ENCODE data around the gene CYB561A3. TPM values are rescaled to one million over a fixed set of nuclear protein-coding genes. Genes with fewer than 3 reads are reported as not detected.
"Not testable (repeated sequence)": the region's sequence is repeated elsewhere in the genome, so short reads cannot be mapped to it uniquely, and the experiment has no call there.

The CYB561A3 gene
- total RNA-seq, 1 experiment from 2014 or later, result 96.9 TPM

- Histone ChIP-seq H3K27me3 (ENCODE audit: insufficient read depth, low read depth) (no peaks in the 10 kb centered on the region), H3F3A (ENCODE audit: insufficient read depth, low read depth) (peaks cover 16% of the 10 kb centered on the region; the same call in 1 of the 2 replicates), H3K9me2 (ENCODE audit: insufficient read depth) (no peaks in the 10 kb centered on the region), H3K79me2 (ENCODE audit: low read depth) (no peaks in the 10 kb centered on the region; the same call in 1 of the 2 replicates), H2AFZ (peak overlapping the region; percentile 99), H3K27ac (peak overlapping the region; percentile 52), H3K4me1 (replicated peaks; ENCODE audit: insufficient read depth) (peaks cover 11% of the 10 kb centered on the region), H3K36me3 (ENCODE audit: low read depth) (no peaks in the 10 kb centered on the region; the same call in 1 of the 2 replicates), H3K4me3 (peak overlapping the region; percentile 81), H4K20me1 (ENCODE audit: insufficient read depth) (no peaks in the 10 kb centered on the region), H3K9me3 (ENCODE audit: insufficient read depth, low read depth) (0 out of 2 replicates have a peak, but pooled peaks cover 2% of the 10 kb centered on the region), H3K4me2 (peak overlapping the region; percentile 83)
- no TSS peak for BruUV-seq (replicated peaks)
- peak in 1 of 2 experiments; percentile 10 for DNase-seq
- intact Hi-C loops (cut with micrococcal nuclease; ENCODE audit: unreplicated experiment), result loop anchor here (2.0 kb wide), 2 partner anchors 32 to 60 kb away; partner anchors contain the start of genes CYB561A3, DDB1 and TKFC
- ChIA-PET CTCF (interaction anchor here (0.6 to 2.4 kb wide), 6 partner anchors 9 to 572 kb away, joined by 4 to 21 read pairs (median 4); partner anchors contain the start of genes CYB561A3 and TMEM138), POLR2A (ENCODE audit: unreplicated experiment) (interaction anchor here (0.7 kb wide), 1 partner anchor 1435 kb away, joined by 3 read pairs; no protein-coding TSS in a partner anchor)
- TF ChIP-seq, protein P1, sequence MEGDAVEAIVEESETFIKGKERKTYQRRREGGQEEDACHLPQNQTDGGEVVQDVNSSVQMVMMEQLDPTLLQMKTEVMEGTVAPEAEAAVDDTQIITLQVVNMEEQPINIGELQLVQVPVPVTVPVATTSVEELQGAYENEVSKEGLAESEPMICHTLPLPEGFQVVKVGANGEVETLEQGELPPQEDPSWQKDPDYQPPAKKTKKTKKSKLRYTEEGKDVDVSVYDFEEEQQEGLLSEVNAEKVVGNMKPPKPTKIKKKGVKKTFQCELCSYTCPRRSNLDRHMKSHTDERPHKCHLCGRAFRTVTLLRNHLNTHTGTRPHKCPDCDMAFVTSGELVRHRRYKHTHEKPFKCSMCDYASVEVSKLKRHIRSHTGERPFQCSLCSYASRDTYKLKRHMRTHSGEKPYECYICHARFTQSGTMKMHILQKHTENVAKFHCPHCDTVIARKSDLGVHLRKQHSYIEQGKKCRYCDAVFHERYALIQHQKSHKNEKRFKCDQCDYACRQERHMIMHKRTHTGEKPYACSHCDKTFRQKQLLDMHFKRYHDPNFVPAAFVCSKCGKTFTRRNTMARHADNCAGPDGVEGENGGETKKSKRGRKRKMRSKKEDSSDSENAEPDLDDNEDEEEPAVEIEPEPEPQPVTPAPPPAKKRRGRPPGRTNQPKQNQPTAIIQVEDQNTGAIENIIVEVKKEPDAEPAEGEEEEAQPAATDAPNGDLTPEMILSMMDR (conservative IDR thresholded peaks at IDR 0.05), result no peak; the same call in 1 of the 2 replicates
- TF ChIP-seq EZH2 (IDR thresholded peaks at IDR 0.05; ENCODE audit: low read depth), result no peak
These were observed 31.4 kb upstream of the CYB561A3 start for GRCh38 chr11:61392981-61393595.

DNA sequence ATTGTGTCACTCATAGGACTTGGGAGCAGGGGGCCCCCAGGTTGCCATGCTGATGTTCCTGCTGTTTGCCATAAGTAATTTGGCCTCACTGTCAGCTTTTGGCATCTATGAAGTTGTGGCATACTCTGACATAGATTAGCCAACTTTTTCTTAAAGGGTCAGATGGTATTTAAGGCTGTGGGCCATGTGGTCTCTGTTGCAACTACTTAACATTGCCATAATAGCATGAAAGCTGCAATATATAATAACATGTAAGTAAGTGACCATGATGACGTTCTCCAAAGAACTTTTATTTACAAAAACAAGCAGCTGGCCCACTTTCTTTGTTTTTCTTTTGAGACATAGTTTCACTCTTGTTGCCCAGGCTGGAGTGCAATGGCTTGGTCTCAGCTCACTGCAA is 28.5 kb upstream of the CYB561A3 start:
- Histone ChIP-seq H3K4me3 (no peak overlapping the region), H3K27me3 (ENCODE audit: insufficient read depth, low read depth) (no peaks in the 10 kb centered on the region), H3K4me2 (no peak overlapping the region), H3K36me3 (ENCODE audit: low read depth) (no peaks in the 10 kb centered on the region; the same call in 1 of the 2 replicates), H3F3A (ENCODE audit: insufficient read depth, low read depth) (peaks cover 23% of the 10 kb centered on the region), H3K79me2 (ENCODE audit: low read depth) (no peaks in the 10 kb centered on the region; the same call in 1 of the 2 replicates), H2AFZ (no peak overlapping the region), H4K20me1 (ENCODE audit: insufficient read depth) (no peaks in the 10 kb centered on the region), H3K4me1 (replicated peaks; ENCODE audit: insufficient read depth) (peaks cover 11% of the 10 kb centered on the region), H3K9me3 (ENCODE audit: insufficient read depth, low read depth) (0 out of 2 replicates have a peak, but pooled peaks cover 2% of the 10 kb centered on the region), H3K9me2 (ENCODE audit: insufficient read depth) (no peaks in the 10 kb centered on the region), H3K27ac (no peak overlapping the region)
- intact Hi-C loops (cut with micrococcal nuclease; ENCODE audit: unreplicated experiment), result no loop called here
- ChIA-PET CTCF (interaction anchor here (0.6 kb wide), 1 partner anchor 114 kb away, joined by 6 read pairs; no protein-coding TSS in a partner anchor), POLR2A (ENCODE audit: unreplicated experiment) (no interaction called here)
- TF ChIP-seq, protein P1 (conservative IDR thresholded peaks at IDR 0.05), result no peak
- no peak for TF ChIP-seq EZH2 (IDR thresholded peaks at IDR 0.05; ENCODE audit: low read depth)
- no TSS peak for BruUV-seq (replicated peaks)
- DNase-seq, result no peak

DNA sequence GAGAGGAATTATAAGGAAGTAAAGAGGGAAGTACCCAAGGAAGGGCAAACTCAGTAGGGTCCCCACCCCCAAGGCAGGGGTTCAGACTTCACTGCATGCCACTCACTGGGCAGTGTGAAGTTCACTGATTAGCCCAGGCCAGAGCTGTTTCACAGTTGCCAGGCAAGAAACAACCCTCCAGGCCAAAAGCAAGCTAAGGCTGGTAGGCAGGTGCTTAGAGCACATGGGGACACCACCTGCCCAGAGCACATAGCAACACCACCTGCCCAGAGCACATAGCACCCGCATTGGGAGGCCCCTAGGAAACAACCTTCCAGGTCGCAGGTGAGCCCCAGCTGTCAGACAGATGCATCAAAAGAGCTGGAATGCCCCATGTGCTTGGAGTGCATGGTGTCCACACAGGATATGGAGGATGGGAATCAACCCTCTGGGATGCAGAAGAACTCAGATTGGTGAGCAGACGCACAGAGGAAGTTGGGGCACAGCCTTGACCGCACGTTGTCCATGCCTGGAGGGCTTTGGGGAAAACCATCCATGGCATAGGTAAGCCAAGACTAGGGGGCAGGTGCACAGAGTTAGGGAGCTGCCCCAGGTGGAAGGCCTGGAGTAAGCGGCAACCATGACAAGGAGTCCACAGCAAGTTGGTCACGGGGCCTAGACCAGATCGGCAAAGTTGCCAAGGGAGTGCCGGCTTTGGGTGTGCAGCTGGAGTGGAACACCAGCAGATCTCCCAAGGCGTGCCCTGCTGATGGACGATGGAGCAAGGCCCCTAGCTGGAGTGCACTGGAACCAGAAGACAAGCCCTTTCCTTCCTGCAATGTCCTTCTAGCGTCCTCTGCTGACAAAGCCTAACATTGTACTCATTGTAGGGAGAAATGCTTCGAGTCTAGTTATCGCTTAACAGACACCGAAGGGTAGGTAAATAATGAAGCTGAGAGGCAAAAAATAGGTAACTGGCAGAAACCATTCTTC is 22.9 kb upstream of the CYB561A3 start:
- H3K9me2 ChIP-seq (ENCODE audit: insufficient read depth), result no peaks in the 10 kb centered on the region
- peaks cover 13% of the 10 kb centered on the region for H3F3A ChIP-seq (ENCODE audit: insufficient read depth, low read depth)
- peaks cover 4% of the 10 kb centered on the region for H3K4me1 ChIP-seq (replicated peaks; ENCODE audit: insufficient read depth)
- no peak overlapping the region for H3K4me3 ChIP-seq
- ChIA-PET CTCF (interaction anchor here (0.6 to 2.8 kb wide), 7 partner anchors 43 to 1682 kb away, joined by 3 to 45 read pairs (median 5); no protein-coding TSS in a partner anchor), POLR2A (ENCODE audit: unreplicated experiment) (interaction anchor here (0.7 to 1.3 kb wide), 2 partner anchors 22 to 24 kb away, joined by 5 to 12 read pairs; partner anchors contain the start of genes CYB561A3 and TMEM138)
- H4K20me1 ChIP-seq (ENCODE audit: insufficient read depth), result no peaks in the 10 kb centered on the region
- no peak overlapping the region for H3K4me2 ChIP-seq
- no peak overlapping the region for H3K27ac ChIP-seq
- H3K36me3 ChIP-seq (ENCODE audit: low read depth), result no peaks in the 10 kb centered on the region
- TF ChIP-seq, protein P1 (conservative IDR thresholded peaks at IDR 0.05), result no peak
- TF ChIP-seq EZH2 (IDR thresholded peaks at IDR 0.05; ENCODE audit: low read depth), result no peak
- no peak for DNase-seq
- H3K79me2 ChIP-seq (ENCODE audit: low read depth), result no peaks in the 10 kb centered on the region
- BruUV-seq (replicated peaks), result no TSS peak
- intact Hi-C loops (cut with micrococcal nuclease; ENCODE audit: unreplicated experiment), result loop anchor here (1.0 to 5.0 kb wide), 6 partner anchors 22 to 607 kb away; partner anchors contain the start of gene TMEM138
- no peak overlapping the region for H2AFZ ChIP-seq
- 0 out of 2 replicates have a peak, but pooled peaks cover 1% of the 10 kb centered on the region for H3K9me3 ChIP-seq (ENCODE audit: insufficient read depth, low read depth)
- no peaks in the 10 kb centered on the region for H3K27me3 ChIP-seq (ENCODE audit: insufficient read depth, low read depth)

DNA sequence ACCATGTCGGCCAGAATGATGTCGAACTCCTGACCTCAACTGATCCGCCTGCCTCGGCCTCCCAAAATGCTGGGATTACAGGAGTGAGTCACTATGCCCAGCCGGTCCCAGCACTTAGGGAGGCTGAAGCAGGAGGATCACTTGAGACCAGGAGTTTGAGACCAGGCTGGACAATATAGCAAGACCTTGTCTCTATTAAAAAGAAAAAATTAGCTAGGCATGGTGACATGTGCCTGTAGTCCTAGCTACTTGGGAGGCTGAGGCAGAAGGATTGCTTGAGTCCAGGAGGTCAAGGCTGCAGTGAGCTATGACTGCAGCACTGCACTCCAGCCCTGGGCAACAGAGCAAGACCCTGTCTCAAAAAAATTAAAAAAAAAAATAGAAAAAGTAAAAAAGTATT is 22.2 kb upstream of the CYB561A3 start:
- CTCF ChIA-PET, result interaction anchor here (0.6 to 2.8 kb wide), 4 partner anchors 42 to 605 kb away, joined by 5 to 45 read pairs (median 6); no protein-coding TSS in a partner anchor
- H3K9me2 ChIP-seq (ENCODE audit: insufficient read depth); H3K4me3 ChIP-seq; H3K9me3 ChIP-seq (ENCODE audit: insufficient read depth, low read depth); H3K27me3 ChIP-seq (ENCODE audit: insufficient read depth, low read depth); POLR2A ChIA-PET (ENCODE audit: unreplicated experiment); H3K27ac ChIP-seq; H2AFZ ChIP-seq; H3K36me3 ChIP-seq (ENCODE audit: low read depth); H3K79me2 ChIP-seq (ENCODE audit: low read depth); DNase-seq; H3K4me2 ChIP-seq; BruUV-seq (replicated peaks); H4K20me1 ChIP-seq (ENCODE audit: insufficient read depth): not testable (repeated sequence)
- Histone ChIP-seq H3K4me1 (replicated peaks; ENCODE audit: insufficient read depth) (peaks cover 11% of the 10 kb centered on the region), H3F3A (ENCODE audit: insufficient read depth, low read depth) (peaks cover 20% of the 10 kb centered on the region)
- intact Hi-C loops (cut with micrococcal nuclease; ENCODE audit: unreplicated experiment), result loop anchor here (2.0 kb wide), 2 partner anchors 21 to 197 kb away; partner anchors contain the start of gene TMEM138

All from PC-9 (cell line).